Mucosa of rectum (tissue), 2 donors: ENCODE data around the gene CABLES2.
A peak's percentile ranks its signal among the peaks of the same experiment; 100 is the strongest.

Experiments
- H3K27ac ChIP-seq, 2 donors: one replicate each; pipeline ENCODE4 v1.7.0; 2013; ENCODE audit warnings: inconsistent platforms in 2 of 2, low read depth in 2 of 2, low read length in 2 of 2
- H3K27me3 ChIP-seq, 2 donors: one replicate each; pipeline ENCODE4 v1.7.0; 2013; ENCODE audit warnings: low read length in 2 of 2; ENCODE audit not compliant: control insufficient read depth in 2 of 2, insufficient read depth in 2 of 2
- H3K36me3 ChIP-seq, 2 donors: one replicate each; pipeline ENCODE4 v1.7.0; 2013; ENCODE audit warnings: low read length in 2 of 2; ENCODE audit not compliant: control insufficient read depth in 2 of 2, insufficient read depth in 2 of 2
- H3K4me1 ChIP-seq, 2 donors: one replicate each; pipeline ENCODE4 v1.7.0; 2013; ENCODE audit warnings: low read length in 2 of 2, mild to moderate bottlenecking in 1 of 2; ENCODE audit not compliant: control insufficient read depth in 2 of 2, insufficient read depth in 2 of 2
- H3K4me3 ChIP-seq, 2 donors: one replicate each; pipeline ENCODE4 v1.7.0; 2013; ENCODE audit warnings: low read length in 2 of 2
- H3K9ac ChIP-seq, 2 donors: one replicate each; pipeline ENCODE4 v1.7.0; 2013; ENCODE audit warnings: low read length in 2 of 2, low read depth in 1 of 2, mild to moderate bottlenecking in 1 of 2
- H3K9me3 ChIP-seq, 2 donors: one replicate each; pipeline ENCODE4 v1.7.0; 2013; ENCODE audit warnings: low read length in 2 of 2; ENCODE audit not compliant: control insufficient read depth in 2 of 2
- donor health status: healthy.
- donor health status: Normal muscosa, but diverticular disease.

CABLES2 gene

DNA sequence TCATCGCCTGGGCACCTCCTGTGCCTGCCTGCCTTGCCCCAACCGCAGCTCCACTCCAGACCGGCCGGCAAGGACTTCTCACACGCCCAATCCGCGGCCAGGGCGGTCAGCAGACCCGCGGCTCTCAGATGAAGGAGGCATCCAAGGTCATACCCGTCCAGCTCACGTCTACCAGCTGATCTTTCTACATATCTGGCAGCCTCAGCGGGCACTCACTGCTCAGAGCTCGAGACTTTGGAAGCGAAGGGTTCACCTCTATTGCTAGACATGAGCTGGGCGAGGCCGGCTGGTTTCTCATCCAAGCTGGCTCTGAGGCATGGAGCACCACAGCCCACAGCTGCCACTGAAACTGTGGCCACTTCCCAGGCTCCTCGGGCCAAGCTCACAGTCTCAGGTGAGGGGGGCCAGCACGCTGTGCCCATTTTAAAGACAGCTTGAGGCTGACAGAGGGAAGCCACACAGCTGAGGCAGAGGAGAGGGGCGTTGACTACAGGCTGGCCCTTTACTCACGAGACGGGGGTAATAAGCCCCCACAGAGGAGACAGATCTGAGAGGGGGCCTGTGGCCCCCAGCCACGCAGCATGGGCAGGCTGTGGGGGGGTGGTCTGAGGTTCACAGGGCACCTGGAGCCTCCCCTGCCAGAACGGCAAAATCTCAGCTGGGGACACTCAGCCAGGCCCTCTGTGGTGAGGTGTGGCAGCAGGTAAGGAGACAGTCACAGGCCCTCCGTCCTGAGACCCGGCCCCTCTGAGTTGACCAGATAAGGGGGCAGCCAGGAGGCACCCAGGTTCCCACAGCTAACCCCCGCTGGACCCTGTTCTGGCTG lies 42.0 kb downstream of the CABLES2 start:
- peaks cover 22 to 25% of the 10 kb centered on the region in 2 donors for H3K4me1 ChIP-seq
- H3K9me3 ChIP-seq, result no peaks in the 10 kb centered on the region
- peaks cover 19 to 27% of the 10 kb centered on the region in 2 donors for H3K27me3 ChIP-seq
- H3K27ac ChIP-seq, result peak overlapping the region; percentile 37 to 56
- no peak overlapping the region for H3K9ac ChIP-seq
- H3K4me3 ChIP-seq, result peak overlapping the region; percentile 55 to 57
- no peaks in the 10 kb centered on the region for H3K36me3 ChIP-seq

DNA sequence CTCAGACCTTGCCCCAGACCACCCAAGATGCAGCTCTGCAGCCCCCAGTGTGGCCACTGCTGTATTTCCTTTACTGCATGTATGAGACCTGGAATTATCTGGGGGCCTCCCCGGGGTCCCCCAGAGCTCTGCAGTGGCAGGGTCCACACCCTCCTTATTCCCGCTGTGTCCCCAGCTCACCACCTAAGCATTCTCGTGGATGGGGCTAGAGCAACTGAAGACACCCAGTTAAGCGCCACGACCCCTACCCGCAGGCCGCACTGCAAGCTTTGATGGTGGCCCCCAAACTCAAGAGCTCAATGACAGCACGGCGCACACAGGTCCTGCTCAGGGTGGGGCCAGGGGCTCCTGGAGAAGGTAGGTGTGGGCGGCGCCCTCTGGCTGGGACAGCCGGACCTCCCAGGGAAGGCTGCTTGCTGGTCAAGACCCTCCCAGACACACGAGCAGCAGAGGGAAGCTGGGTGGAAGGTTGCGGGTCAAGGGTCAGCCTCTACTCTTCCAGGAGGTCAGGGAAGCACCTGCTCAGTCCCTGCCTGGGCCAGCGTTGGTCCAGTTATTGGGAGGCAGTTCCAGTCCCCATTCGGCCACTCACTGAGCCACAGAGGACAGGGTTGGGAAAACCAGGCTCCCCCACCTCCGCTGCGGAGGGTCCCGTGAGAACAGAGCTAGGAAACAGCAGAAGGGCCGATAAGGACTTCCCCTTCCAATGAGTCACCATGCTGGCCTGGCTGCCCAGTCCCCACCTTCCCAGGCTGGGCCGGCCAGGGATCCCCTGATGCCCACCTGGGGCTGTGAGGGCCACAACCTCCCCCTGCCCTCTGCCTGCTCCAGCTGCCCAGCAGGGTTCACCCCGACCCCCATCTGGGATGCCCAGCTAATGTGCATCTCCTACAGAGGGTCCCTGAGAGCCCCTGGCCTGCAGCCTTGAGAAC lies 42.9 kb downstream of the CABLES2 start:
- Histone ChIP-seq H3K36me3 (no peaks in the 10 kb centered on the region), H3K4me1 (peaks cover 22 to 25% of the 10 kb centered on the region in 2 donors), H3K27ac (peak overlapping the region; percentile 32 to 37), H3K9ac (no peak overlapping the region), H3K4me3 (no peak overlapping the region), H3K27me3 (peaks cover 14 to 24% of the 10 kb centered on the region in 2 donors), H3K9me3 (no peaks in the 10 kb centered on the region)

DNA sequence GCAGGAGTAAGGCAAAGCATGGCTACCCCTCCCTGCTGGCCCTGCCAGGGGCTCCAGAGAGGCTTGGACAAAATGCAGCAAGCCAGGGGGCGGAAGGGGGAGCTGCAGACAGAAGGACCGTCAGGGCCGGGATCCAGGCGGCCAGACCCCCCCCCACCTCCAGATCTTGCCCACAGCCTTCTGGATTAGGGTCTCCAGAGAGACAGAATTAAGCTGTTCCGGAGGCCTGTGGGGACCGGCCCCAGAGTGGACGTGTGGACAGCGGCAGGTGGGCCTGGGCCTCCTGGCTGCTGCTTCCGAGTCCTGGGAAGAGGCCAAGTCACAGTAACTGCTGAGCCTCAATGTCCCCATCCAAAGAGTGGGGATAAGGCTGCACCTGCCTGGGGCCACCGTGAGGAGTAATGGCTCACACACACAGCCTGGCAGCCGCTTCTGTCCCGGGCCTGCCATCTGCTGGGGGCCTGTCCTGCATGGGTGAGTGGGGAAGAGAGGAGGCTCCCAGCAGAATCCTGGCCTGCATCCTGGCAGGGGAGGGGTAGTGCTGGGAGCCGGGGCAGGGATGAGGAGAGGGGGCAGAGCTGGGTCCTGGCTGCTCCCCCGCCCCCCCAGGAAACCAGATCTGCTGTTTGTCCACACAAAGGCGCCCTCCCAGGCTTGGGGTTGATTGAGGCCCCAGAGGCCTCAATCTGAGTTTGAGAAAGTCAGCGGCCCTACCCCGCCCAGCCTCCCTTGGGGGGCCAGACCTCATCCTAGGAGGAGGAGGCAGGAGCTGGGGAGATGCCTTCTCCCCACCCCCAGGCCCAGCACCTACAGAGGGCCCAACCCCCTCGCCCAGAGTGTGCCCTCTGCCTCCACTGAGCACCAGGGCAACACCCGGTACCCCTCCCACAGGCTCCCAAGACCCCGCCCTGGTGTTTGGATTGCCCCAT lies 43.8 kb downstream of the CABLES2 start:
- peak overlapping the region in 1 of 2 donors; percentile 32 for H3K27ac ChIP-seq
- H3K27me3 ChIP-seq, result peaks cover 8 to 19% of the 10 kb centered on the region in 2 donors
- H3K9ac ChIP-seq, result no peak overlapping the region
- no peak overlapping the region for H3K4me3 ChIP-seq
- H3K36me3 ChIP-seq, result no peaks in the 10 kb centered on the region
- no peaks in the 10 kb centered on the region for H3K9me3 ChIP-seq
- peaks cover 20 to 31% of the 10 kb centered on the region in 2 donors for H3K4me1 ChIP-seq

DNA sequence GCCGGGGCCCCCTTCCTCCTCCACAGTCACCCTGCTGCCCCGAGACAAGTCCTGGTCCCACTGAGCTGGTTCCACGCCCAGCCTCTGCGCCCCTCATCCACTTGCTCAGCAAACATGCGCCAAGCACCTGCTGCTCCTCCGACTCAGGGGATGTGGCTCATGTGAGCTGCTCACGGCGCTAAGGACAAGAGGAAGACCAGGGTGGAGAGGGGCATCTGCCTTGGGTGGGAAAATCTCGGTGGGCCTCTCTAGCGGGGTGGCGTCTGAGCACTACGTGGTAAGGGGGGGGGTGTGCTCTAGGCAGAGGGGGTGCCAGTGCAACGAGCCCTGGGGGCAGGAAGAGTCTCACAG lies 44.5 kb downstream of the CABLES2 start:
- peak overlapping the region in 1 of 2 donors; percentile 9 for H3K27ac ChIP-seq
- no peak overlapping the region for H3K9ac ChIP-seq
- no peaks in the 10 kb centered on the region for H3K9me3 ChIP-seq
- peaks cover 19 to 26% of the 10 kb centered on the region in 2 donors for H3K4me1 ChIP-seq
- H3K4me3 ChIP-seq, result no peak overlapping the region
- no peaks in the 10 kb centered on the region for H3K36me3 ChIP-seq
- peaks cover 8 to 15% of the 10 kb centered on the region in 2 donors for H3K27me3 ChIP-seq

DNA sequence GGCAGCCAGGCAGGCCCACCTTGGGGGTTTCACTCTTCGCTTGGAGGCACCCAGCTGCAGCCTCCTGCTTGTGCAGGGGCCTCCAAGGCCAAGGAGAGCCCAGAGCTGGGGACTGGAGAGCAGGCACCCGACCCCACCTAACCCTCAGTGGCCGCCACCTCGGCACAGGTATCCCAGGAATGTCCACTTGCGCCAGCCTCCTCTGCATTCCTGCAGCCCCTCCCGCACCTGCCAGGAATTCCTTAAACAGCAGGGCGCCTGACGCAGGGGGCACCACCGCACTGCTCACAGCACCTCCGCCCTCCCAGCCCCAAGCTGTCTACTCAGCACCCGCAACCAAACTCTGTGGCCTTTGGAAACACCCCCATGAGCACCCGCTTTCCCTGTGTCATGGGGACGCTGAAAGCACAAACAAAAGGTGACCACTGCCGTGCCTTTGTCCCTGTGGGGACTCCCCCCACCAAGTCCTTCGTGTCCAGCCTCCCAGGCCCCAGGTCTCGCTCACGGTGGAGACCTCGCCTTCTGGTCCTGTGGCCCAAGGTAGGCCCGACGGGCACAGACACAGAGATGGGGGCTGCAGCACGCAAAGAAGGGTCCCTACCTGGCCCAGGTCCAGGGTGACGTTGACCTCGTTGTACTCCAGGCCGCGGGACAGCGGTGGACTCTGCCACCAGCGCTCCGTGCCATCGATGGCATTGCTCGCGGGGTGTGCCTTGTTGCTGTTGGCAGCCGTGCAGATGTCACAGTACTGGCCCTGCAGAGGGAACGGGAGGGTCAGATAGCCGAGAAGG lies 45.1 kb downstream of the CABLES2 start:
- Histone ChIP-seq H3K27ac (peak overlapping the region in 1 of 2 donors; percentile 43), H3K4me1 (peaks cover 18 to 28% of the 10 kb centered on the region in 2 donors)

DNA sequence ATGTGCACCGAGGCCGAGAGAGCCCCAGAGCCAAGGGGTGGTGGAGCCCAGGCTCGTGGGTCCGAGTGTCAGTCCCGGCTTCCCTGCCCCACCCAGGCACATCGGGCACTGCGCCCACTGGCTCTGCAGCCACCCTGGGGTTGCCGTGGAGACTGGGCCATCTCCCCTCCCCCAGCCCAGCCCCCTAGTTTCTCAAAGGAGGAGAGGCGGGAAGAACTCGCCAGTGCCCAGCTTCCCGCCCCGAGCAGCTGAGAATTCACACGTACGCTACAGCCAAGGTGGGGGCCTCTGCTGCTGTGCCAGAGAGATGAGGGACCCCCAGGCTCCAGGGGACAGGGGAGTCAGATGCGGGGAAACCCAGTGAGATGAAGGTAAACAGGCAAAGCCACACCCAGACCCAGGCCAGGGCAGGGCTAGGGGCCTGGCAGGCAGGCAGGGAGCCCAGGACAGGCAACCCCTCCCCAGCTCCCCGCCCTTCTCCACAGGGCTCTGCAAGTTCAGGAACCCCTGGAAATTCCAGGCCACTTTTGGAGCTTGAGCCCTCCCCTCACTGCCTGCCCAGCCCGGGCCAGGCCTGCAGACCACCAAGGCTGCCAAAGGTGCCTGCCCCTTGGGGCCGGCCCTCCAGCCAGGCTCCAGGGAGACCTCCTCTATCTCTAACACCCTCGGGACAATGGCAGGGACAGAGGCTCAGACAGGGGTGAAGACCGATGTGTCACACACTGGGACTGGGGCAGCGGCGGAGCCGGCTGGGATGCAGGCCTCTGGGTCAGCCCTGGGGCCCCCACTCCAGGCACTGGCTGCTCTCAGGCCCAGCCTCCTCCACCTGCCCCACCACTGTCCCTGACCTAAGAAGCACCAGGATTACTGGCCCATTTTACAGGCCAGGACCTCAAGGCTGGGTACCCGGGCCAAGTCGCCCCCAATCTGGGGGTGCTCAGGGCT lies 46.0 kb downstream of the CABLES2 start:
- Histone ChIP-seq H3K9ac (no peak overlapping the region), H3K4me1 (peaks cover 24 to 34% of the 10 kb centered on the region in 2 donors), H3K27ac (peak overlapping the region in 1 of 2 donors; percentile 43), H3K36me3 (no peaks in the 10 kb centered on the region), H3K9me3 (no peaks in the 10 kb centered on the region), H3K4me3 (no peak overlapping the region), H3K27me3 (peaks cover 7 to 12% of the 10 kb centered on the region in 2 donors)

More for the DNA sequence above, 45.1 kb downstream of the CABLES2 start:
- no peaks in the 10 kb centered on the region for H3K9me3 ChIP-seq
- peaks cover 8 to 14% of the 10 kb centered on the region in 2 donors for H3K27me3 ChIP-seq
- no peaks in the 10 kb centered on the region for H3K36me3 ChIP-seq
- no peak overlapping the region for H3K9ac ChIP-seq
- H3K4me3 ChIP-seq, result no peak overlapping the region

DNA sequence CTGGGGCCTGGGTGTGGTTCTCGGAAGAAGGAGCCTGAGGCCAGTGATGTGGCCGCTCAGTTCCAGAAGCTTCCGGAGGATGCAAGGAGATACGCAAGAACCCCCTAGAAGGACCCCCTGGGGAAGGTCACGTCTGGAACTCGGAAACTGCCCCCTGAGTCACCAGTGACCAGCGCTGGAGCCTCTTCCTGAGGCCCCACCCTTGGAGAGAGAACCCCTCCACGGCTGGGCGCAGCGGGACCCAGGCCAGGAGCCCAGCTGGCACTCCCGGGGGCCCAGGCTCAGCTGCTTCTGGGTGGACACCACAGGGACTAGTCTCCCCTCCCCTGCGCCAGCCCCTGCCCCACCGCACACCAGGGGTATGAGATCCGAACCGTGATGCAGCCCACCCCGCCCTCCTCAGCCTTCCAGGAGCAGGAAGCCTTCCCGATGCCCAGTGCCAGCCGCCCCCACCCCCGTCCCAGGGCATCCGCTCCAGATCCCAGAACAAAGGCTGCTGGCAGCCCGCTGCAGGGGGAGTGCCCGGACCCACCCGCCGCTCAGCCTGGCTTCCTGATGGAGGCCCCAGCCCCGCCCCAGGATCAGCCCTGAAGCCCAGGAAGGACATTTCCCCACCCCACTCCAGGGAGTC lies 47.5 kb downstream of the CABLES2 start:
- no peak overlapping the region for H3K4me3 ChIP-seq
- H3K27me3 ChIP-seq, result peaks cover 0 to 3% of the 10 kb centered on the region in 2 donors
- H3K9me3 ChIP-seq, result no peaks in the 10 kb centered on the region
- H3K36me3 ChIP-seq, result no peaks in the 10 kb centered on the region
- peak overlapping the region; percentile 39 to 68 for H3K27ac ChIP-seq
- peaks cover 21 to 39% of the 10 kb centered on the region in 2 donors for H3K4me1 ChIP-seq
- H3K9ac ChIP-seq, result no peak overlapping the region

DNA sequence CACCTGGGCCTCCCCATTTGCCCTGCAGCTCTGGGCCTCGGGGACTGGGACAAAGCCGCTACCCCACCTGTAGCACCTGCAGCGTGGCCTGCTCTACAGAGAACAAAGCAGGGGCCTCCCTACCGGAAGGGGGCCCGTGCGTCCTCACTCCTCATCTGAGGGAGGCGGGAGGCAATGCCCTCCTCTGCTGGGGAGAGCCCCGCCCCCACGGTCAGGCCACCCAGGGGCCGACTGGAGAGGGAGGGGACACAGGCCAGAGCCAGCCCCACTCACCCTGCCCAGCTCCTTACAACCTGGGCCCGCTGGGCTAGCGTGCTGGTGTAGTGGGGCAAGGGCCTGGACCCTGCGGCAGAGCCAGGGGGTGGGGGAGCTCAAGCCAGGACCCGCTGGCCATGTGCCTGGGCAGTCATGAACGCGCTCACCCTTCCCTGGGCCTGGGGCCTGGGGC lies 48.0 kb downstream of the CABLES2 start:
- Histone ChIP-seq H3K4me3 (no peak overlapping the region), H3K9ac (no peak overlapping the region), H3K27me3 (no peaks in the 10 kb centered on the region), H3K27ac (peak overlapping the region; percentile 39 to 68), H3K9me3 (no peaks in the 10 kb centered on the region), H3K4me1 (peaks cover 21 to 36% of the 10 kb centered on the region in 2 donors), H3K36me3 (no peaks in the 10 kb centered on the region)
